Esophagus squamous epithelium (tissue), 5 donors: Measurements from ENCODE around the gene RFWD3. TPM values are rescaled to one million over a fixed set of nuclear protein-coding genes. Genes with fewer than 3 reads are reported as not detected.
A peak's percentile ranks its signal among the peaks of the same experiment; 100 is the strongest.

Experiments used
- DNase-seq: peaks from one replicate; lab custom pipeline; 2025; lab: John Stamatoyannopoulos, UW
- H3K27ac ChIP-seq, 4 donors: fragments of 200-600 bp; sonication (generic); one replicate each; pipeline ENCODE4 v1.5.1; 2016 to 2019; ENCODE audit warnings: mild to moderate bottlenecking in 1 of 4
- H3K27me3 ChIP-seq, 4 donors: fragments of 200-600 bp; sonication (generic); 1 replicate in 3 of 4; 2 replicates in 1 of 4; pipeline versions ENCODE4 v1.5.1 to v1.6.0; 2017 to 2021; ENCODE audit warnings: antibody characterized with exemption in 1 of 4
- H3K36me3 ChIP-seq, 3 donors: fragments of 200-600 bp; sonication (generic); one replicate each; pipeline ENCODE4 v1.5.1; 2016 to 2019
- H3K4me1 ChIP-seq, 3 donors: fragments of 200-600 bp; sonication (generic); one replicate each; pipeline ENCODE4 v1.5.1; 2017 to 2019
- H3K4me3 ChIP-seq, 4 donors: fragments of 200-600 bp; sonication (generic); 1 replicate in 3 of 4; 2 replicates in 1 of 4; pipeline ENCODE4 v1.5.1; 2016 to 2019; ENCODE audit warnings: mild to moderate bottlenecking in 2 of 4, moderate library complexity in 1 of 4
- H3K9me3 ChIP-seq, 3 donors: fragments of 200-600 bp; sonication (generic); one replicate each; pipeline ENCODE4 v1.5.1; 2016 to 2019
- CTCF ChIP-seq, 6 experiments: fragments of 450-650 bp in 4 of 6; fragments of 200-600 bp in 2 of 6; sonication (generic) in 2 of 6; IDR thresholded peaks; one replicate each; pipeline ENCODE4 v1.5.1; 2016 to 2019; ENCODE audit warnings: antibody characterized with exemption in 6 of 6, mild to moderate bottlenecking in 4 of 6, moderate library complexity in 4 of 6
- POLR2A ChIP-seq, 4 donors: fragments of 450-650 bp; IDR thresholded peaks; one replicate each; pipeline ENCODE4 v1.6.1; 2017; ENCODE audit warnings: antibody characterized with exemption in 4 of 4, mild to moderate bottlenecking in 4 of 4, moderate library complexity in 3 of 4
- WGBS, 2 donors: methylation state at CpG; one replicate each; pipeline ENCODE4 v1.1.5; 2018; 5-methylcytosine and 5-hydroxymethylcytosine counted together
- intact Hi-C: fragments of 100-400 bp; cut with DNase I; formaldehyde crosslinking; loops from one replicate; pipeline ENCODE4 v1.15.0; 2022
- total RNA-seq, 4 donors: library from RNA; depleted of rRNA; stranded (reverse); fragments of >200 nt; gene quantifications; one replicate each; pipeline ENCODE4 v1.1.0, GENCODE V29; 2016
- donor health status: DM: yes; HTN: yes; CAD: no.

Gene RFWD3
- total RNA-seq, 4 donors from 2014 or later: 10.1 to 35.2 (median 16.7) TPM

DNA sequence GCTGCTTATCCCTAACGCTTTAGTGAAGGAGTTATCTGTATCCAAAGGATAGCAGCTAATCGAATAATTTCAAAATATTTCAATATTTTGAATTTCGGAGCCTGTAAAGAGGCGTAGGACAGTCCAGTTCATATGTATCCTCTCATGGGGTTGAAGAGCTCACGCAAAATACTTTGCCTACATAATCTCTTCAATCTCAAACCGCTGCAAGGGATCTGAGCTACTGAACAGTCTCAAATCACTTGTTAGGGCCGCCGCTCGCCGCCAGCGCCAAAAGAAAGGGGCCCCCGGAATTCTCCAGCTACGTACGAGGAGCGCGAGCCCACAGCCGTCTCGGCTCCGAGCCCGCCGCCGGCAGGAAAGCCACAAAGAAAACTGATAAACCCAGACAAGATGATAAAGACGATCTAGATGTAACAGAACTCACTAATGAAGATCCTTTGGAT, 601 bp upstream of the RFWD3 start:
- WGBS, 2 donors: 5% methylated on average over 7 to 23 of the region's 23 CpGs
- peaks cover 7 to 38% (median 16%) of the 10 kb centered on the region in 3 donors for H3K4me1 ChIP-seq
- H3K9me3 ChIP-seq: no peaks in the 10 kb centered on the region
- H3K36me3 ChIP-seq: peaks cover 9 to 43% (median 10%) of the 10 kb centered on the region in 3 donors
- DNase-seq: no peak
- peak overlapping the region in 3 of 4 donors; percentile 42 to 62 (median 45) for H3K27ac ChIP-seq
- no peak for TF ChIP-seq CTCF (IDR thresholded peaks at IDR 0.05)
- TF ChIP-seq POLR2A (IDR thresholded peaks at IDR 0.05): no peak
- H3K27me3 ChIP-seq: no peaks in the 10 kb centered on the region
- peak overlapping the region; percentile 38 to 93 (median 85) for H3K4me3 ChIP-seq
- intact Hi-C loops: no loop called here

- DNase-seq: no peak
- 0 to 1% methylated on average over 4 to 7 of the region's 8 CpGs for WGBS, 2 donors
Measured at GRCh38 chr16:74666010-74666421, 661 bp downstream of the RFWD3 start.

DNA sequence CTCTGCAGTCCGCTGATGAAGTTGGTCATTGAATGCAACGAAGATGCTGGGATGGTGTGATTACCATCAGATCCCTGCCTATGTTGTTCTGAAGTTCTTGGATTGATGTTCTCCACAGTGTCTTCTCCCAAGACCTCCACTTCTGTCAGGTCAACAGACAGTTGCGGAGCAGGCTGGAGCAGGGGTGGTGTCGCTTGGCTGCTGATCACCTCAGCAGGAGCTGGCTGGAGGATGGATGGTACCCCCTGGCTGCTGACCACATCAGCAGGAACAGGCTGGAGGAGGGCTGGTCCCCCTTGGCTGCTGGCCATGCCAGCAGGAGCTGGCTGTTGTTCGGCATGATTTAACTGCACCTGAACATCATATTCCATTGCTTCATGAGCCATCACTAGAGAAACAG, 5.6 kb downstream of the RFWD3 start:
- peaks cover 15 to 73% (median 21%) of the 10 kb centered on the region in 3 donors for H3K36me3 ChIP-seq
- 87% methylated on average over 3 to 5 of the region's 5 CpGs for WGBS, 2 donors
- intact Hi-C loops: no loop called here
- no peak overlapping the region for H3K4me3 ChIP-seq
- no peaks in the 10 kb centered on the region for H3K27me3 ChIP-seq
- no peak for DNase-seq
- H3K27ac ChIP-seq: peak overlapping the region in 1 of 4 donors; percentile 2
- peaks cover 15 to 84% (median 37%) of the 10 kb centered on the region in 3 donors for H3K4me1 ChIP-seq
- H3K9me3 ChIP-seq: no peaks in the 10 kb centered on the region
- TF ChIP-seq CTCF (IDR thresholded peaks at IDR 0.05) (no peak), POLR2A (IDR thresholded peaks at IDR 0.05) (no peak)

More at GRCh38 chr16:74666010-74666421, 661 bp downstream of the RFWD3 start:
- H3K27me3 ChIP-seq: no peaks in the 10 kb centered on the region
- peaks cover 12 to 51% (median 16%) of the 10 kb centered on the region in 3 donors for H3K4me1 ChIP-seq
- intact Hi-C loops: no loop called here
- H3K27ac ChIP-seq: peak overlapping the region; percentile 80 to 92 (median 88)
- H3K36me3 ChIP-seq: peaks cover 9 to 34% (median 9%) of the 10 kb centered on the region in 3 donors
- peak overlapping the region; percentile 78 to 93 (median 85) for H3K4me3 ChIP-seq
- TF ChIP-seq POLR2A (IDR thresholded peaks at IDR 0.05) (no peak), CTCF (IDR thresholded peaks at IDR 0.05) (no peak)
- H3K9me3 ChIP-seq: no peaks in the 10 kb centered on the region

GRCh38 chr16:74660383-74660782, 6.3 kb downstream of the RFWD3 start:
- no peaks in the 10 kb centered on the region for H3K27me3 ChIP-seq
- peaks cover 8 to 78% (median 31%) of the 10 kb centered on the region in 3 donors for H3K4me1 ChIP-seq
- DNase-seq: no peak
- TF ChIP-seq POLR2A (IDR thresholded peaks at IDR 0.05) (no peak), CTCF (IDR thresholded peaks at IDR 0.05) (peak in 1 of 6 experiments; percentile 16)
- peaks cover 15 to 76% (median 21%) of the 10 kb centered on the region in 3 donors for H3K36me3 ChIP-seq
- 29 to 59% methylated on average over 4 of the region's 4 CpGs for WGBS, 2 donors
- H3K9me3 ChIP-seq: no peaks in the 10 kb centered on the region
- H3K27ac ChIP-seq: peak overlapping the region in 3 of 4 donors; percentile 45 to 47 (median 45)
- peak overlapping the region in 1 of 4 donors; percentile 23 for H3K4me3 ChIP-seq
- intact Hi-C loops: no loop called here

GRCh38 chr16:74659041-74659440, 7.6 kb downstream of the RFWD3 start:
- peak overlapping the region in 1 of 4 donors; percentile 23 for H3K4me3 ChIP-seq
- H3K36me3 ChIP-seq: peaks cover 13 to 74% (median 19%) of the 10 kb centered on the region in 3 donors
- no peak overlapping the region for H3K27ac ChIP-seq
- no peak for DNase-seq
- intact Hi-C loops: no loop called here
- peaks cover 6 to 78% (median 30%) of the 10 kb centered on the region in 3 donors for H3K4me1 ChIP-seq
- 71 to 100% methylated on average over 1 to 2 of the region's 2 CpGs for WGBS, 2 donors
- no peaks in the 10 kb centered on the region for H3K9me3 ChIP-seq
- H3K27me3 ChIP-seq: no peaks in the 10 kb centered on the region
- TF ChIP-seq CTCF (IDR thresholded peaks at IDR 0.05) (no peak), POLR2A (IDR thresholded peaks at IDR 0.05) (no peak)
